ENCODE data around the gene DZIP1. TPM values are rescaled to one million over a fixed set of nuclear protein-coding genes. Genes with fewer than 3 reads are reported as not detected.

DZIP1 gene
- total RNA-seq, 1 experiment from 2014 or later = 31.0 TPM

- TF ChIP-seq, protein P1, sequence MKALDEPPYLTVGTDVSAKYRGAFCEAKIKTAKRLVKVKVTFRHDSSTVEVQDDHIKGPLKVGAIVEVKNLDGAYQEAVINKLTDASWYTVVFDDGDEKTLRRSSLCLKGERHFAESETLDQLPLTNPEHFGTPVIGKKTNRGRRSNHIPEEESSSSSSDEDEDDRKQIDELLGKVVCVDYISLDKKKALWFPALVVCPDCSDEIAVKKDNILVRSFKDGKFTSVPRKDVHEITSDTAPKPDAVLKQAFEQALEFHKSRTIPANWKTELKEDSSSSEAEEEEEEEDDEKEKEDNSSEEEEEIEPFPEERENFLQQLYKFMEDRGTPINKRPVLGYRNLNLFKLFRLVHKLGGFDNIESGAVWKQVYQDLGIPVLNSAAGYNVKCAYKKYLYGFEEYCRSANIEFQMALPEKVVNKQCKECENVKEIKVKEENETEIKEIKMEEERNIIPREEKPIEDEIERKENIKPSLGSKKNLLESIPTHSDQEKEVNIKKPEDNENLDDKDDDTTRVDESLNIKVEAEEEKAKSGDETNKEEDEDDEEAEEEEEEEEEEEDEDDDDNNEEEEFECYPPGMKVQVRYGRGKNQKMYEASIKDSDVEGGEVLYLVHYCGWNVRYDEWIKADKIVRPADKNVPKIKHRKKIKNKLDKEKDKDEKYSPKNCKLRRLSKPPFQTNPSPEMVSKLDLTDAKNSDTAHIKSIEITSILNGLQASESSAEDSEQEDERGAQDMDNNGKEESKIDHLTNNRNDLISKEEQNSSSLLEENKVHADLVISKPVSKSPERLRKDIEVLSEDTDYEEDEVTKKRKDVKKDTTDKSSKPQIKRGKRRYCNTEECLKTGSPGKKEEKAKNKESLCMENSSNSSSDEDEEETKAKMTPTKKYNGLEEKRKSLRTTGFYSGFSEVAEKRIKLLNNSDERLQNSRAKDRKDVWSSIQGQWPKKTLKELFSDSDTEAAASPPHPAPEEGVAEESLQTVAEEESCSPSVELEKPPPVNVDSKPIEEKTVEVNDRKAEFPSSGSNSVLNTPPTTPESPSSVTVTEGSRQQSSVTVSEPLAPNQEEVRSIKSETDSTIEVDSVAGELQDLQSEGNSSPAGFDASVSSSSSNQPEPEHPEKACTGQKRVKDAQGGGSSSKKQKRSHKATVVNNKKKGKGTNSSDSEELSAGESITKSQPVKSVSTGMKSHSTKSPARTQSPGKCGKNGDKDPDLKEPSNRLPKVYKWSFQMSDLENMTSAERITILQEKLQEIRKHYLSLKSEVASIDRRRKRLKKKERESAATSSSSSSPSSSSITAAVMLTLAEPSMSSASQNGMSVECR (CRISPR knock-in tag; IDR thresholded peaks at IDR 0.05; ENCODE audit: borderline replicate concordance) = no peak
- TF ChIP-seq ZMAT4 (CRISPR knock-in tag; IDR thresholded peaks at IDR 0.05) = no peak
Measured at GRCh38 chr13:95593462-95593861, 51.0 kb downstream of the DZIP1 start (continued).

GRCh38 chr13:95588721-95589120 lies 55.8 kb downstream of the DZIP1 start:
- Mint-ChIP-seq H3K27ac (no peak overlapping the region), H3K27me3 (ENCODE audit: low read depth) (no peaks in the 10 kb centered on the region), H3K36me3 (peaks cover 47% of the 10 kb centered on the region), H3K4me1 (no peaks in the 10 kb centered on the region), H3K4me3 (no peak overlapping the region), H3K9me3 (no peaks in the 10 kb centered on the region)
- ChIA-PET POLR2A (no interaction called here), CTCF (no interaction called here)
- DNase-seq (ENCODE audit: low spot score) = no peak
- ATAC-seq = no peak
- TF ChIP-seq ZNF121 (CRISPR knock-in tag; IDR thresholded peaks at IDR 0.05) (no peak), TCF7 (CRISPR knock-in tag; IDR thresholded peaks at IDR 0.05; ENCODE audit: low read depth) (no peak), USF1 (CRISPR knock-in tag; IDR thresholded peaks at IDR 0.05) (no peak), TEAD4 (CRISPR knock-in tag; IDR thresholded peaks at IDR 0.05) (no peak), FOXP4 (CRISPR knock-in tag; IDR thresholded peaks at IDR 0.05) (no peak), ZNF263 (CRISPR knock-in tag; IDR thresholded peaks at IDR 0.05; ENCODE audit: low read depth) (no peak), ATF1 (CRISPR knock-in tag; IDR thresholded peaks at IDR 0.05) (no peak), FOXK1 (CRISPR knock-in tag; IDR thresholded peaks at IDR 0.05) (no peak), NFATC4 (CRISPR knock-in tag; IDR thresholded peaks at IDR 0.05) (no peak), USF2 (CRISPR knock-in tag; IDR thresholded peaks at IDR 0.05) (no peak), ESRRA (CRISPR knock-in tag; IDR thresholded peaks at IDR 0.05; ENCODE audit: borderline replicate concordance) (no peak), SMAD4 (CRISPR knock-in tag; IDR thresholded peaks at IDR 0.05) (no peak)
- TF ChIP-seq, protein P2, sequence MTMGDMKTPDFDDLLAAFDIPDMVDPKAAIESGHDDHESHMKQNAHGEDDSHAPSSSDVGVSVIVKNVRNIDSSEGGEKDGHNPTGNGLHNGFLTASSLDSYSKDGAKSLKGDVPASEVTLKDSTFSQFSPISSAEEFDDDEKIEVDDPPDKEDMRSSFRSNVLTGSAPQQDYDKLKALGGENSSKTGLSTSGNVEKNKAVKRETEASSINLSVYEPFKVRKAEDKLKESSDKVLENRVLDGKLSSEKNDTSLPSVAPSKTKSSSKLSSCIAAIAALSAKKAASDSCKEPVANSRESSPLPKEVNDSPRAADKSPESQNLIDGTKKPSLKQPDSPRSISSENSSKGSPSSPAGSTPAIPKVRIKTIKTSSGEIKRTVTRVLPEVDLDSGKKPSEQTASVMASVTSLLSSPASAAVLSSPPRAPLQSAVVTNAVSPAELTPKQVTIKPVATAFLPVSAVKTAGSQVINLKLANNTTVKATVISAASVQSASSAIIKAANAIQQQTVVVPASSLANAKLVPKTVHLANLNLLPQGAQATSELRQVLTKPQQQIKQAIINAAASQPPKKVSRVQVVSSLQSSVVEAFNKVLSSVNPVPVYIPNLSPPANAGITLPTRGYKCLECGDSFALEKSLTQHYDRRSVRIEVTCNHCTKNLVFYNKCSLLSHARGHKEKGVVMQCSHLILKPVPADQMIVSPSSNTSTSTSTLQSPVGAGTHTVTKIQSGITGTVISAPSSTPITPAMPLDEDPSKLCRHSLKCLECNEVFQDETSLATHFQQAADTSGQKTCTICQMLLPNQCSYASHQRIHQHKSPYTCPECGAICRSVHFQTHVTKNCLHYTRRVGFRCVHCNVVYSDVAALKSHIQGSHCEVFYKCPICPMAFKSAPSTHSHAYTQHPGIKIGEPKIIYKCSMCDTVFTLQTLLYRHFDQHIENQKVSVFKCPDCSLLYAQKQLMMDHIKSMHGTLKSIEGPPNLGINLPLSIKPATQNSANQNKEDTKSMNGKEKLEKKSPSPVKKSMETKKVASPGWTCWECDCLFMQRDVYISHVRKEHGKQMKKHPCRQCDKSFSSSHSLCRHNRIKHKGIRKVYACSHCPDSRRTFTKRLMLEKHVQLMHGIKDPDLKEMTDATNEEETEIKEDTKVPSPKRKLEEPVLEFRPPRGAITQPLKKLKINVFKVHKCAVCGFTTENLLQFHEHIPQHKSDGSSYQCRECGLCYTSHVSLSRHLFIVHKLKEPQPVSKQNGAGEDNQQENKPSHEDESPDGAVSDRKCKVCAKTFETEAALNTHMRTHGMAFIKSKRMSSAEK (CRISPR knock-in tag; IDR thresholded peaks at IDR 0.05; ENCODE audit: borderline replicate concordance) = no peak
- TF ChIP-seq, protein P3, sequence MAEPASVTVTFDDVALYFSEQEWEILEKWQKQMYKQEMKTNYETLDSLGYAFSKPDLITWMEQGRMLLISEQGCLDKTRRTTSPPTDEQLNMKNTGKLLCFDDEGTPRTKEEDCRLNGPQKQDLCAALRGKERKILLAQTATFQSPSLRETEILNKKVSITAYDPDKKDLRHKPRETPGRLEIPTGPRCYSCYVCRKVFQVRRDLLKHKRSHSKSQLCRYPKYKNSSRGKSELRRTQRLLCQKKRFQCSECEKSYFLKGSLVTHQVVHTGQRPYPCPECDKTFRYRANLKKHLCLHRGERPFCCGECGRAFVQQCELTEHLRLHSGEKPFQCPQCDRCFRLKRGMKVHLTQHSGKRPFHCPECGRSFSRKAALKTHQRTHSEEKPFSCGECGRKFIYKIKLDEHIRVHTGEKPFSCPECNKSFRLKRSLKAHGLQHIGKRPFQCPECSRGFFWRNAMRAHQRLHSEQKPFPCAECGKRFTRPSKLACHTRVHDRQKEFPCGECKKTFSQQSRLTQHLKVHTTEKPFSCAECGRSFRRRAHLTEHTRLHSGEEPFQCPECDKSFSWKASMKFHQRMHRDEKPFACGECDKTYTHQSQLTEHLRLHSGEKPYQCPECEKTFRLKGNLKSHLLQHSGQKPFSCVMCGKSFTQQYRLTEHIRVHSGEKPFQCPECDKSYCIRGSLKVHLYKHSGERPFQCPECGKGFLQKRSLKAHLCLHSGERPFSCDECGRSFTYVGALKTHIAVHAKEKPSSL (CRISPR knock-in tag; conservative IDR thresholded peaks at IDR 0.05) = no peak
- TF ChIP-seq, protein P4, sequence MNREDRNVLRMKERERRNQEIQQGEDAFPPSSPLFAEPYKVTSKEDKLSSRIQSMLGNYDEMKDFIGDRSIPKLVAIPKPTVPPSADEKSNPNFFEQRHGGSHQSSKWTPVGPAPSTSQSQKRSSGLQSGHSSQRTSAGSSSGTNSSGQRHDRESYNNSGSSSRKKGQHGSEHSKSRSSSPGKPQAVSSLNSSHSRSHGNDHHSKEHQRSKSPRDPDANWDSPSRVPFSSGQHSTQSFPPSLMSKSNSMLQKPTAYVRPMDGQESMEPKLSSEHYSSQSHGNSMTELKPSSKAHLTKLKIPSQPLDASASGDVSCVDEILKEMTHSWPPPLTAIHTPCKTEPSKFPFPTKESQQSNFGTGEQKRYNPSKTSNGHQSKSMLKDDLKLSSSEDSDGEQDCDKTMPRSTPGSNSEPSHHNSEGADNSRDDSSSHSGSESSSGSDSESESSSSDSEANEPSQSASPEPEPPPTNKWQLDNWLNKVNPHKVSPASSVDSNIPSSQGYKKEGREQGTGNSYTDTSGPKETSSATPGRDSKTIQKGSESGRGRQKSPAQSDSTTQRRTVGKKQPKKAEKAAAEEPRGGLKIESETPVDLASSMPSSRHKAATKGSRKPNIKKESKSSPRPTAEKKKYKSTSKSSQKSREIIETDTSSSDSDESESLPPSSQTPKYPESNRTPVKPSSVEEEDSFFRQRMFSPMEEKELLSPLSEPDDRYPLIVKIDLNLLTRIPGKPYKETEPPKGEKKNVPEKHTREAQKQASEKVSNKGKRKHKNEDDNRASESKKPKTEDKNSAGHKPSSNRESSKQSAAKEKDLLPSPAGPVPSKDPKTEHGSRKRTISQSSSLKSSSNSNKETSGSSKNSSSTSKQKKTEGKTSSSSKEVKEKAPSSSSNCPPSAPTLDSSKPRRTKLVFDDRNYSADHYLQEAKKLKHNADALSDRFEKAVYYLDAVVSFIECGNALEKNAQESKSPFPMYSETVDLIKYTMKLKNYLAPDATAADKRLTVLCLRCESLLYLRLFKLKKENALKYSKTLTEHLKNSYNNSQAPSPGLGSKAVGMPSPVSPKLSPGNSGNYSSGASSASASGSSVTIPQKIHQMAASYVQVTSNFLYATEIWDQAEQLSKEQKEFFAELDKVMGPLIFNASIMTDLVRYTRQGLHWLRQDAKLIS (CRISPR knock-in tag; IDR thresholded peaks at IDR 0.05; ENCODE audit: borderline replicate concordance) = no peak
